ENCODE measurements around the gene SCARB1.
A peak's percentile ranks its signal among the peaks of the same experiment; 100 is the strongest.

The SCARB1 gene

DNA sequence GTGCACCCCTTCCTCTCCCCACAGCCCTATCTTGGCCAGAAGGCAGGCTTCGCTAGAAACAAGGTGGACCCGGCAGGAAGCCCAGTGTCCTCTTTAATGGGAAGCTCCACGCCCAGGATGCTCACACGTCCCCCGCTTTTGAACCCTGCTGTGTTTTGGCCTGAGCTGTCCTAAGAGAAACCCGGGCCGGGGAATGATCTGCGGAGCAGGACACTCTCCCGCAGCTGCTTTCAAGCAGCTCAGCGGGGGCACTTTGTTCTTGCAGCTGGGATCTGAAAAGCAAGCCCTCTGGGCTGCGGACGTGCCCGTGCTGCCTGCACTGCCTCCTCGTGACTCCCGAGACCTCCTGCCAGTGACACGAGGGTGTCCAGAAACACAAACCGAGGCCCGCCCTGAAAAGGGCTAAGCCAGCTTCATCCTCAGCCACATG lies 30.0 kb downstream of the SCARB1 start:
- peak overlapping the region; percentile 56 for H3K27ac ChIP-seq (ENCODE audit: low read depth, low read length)
- H3K4me2 ChIP-seq (ENCODE audit: low read length): no peak overlapping the region
- no peak overlapping the region for H4K5ac ChIP-seq (ENCODE audit: low read length)
- peak overlapping the region; percentile 20 for H3K18ac ChIP-seq (ENCODE audit: low read length)
- H3K9ac ChIP-seq (ENCODE audit: low read length): peak overlapping the region; percentile 5
- no peak overlapping the region for H2BK5ac ChIP-seq (ENCODE audit: low read length)
- H2BK15ac ChIP-seq (replicated peaks; ENCODE audit: low read depth): no peak overlapping the region
- no peak overlapping the region for H4K8ac ChIP-seq (ENCODE audit: low read depth, low read length)
- H3K36me3 ChIP-seq (ENCODE audit: control insufficient read depth, insufficient read depth, low read length): no peaks in the 10 kb centered on the region
- no CpG with 5 or more reads among the region's 18 CpGs for WGBS (ENCODE audit: extremely low coverage, insufficient coverage, low lambda C conversion rate)
- H3K4ac ChIP-seq (ENCODE audit: low read depth, low read length): peak overlapping the region; percentile 11
- no peak overlapping the region for H3K4me3 ChIP-seq (ENCODE audit: low read length)
- peaks cover 2% of the 10 kb centered on the region for H3K79me2 ChIP-seq (ENCODE audit: control insufficient read depth, insufficient read depth, low read length)
- H2BK120ac ChIP-seq (ENCODE audit: low read depth, low read length): no peak overlapping the region
- peak; percentile 75 for DNase-seq
- no peak overlapping the region for H2AK5ac ChIP-seq (ENCODE audit: low read length)
- peaks cover 11% of the 10 kb centered on the region for H3K4me1 ChIP-seq (ENCODE audit: control insufficient read depth, low read depth, low read length)
- H3K23ac ChIP-seq (ENCODE audit: low read length): peak overlapping the region; percentile 73
- H3K56ac ChIP-seq (ENCODE audit: low read length): peak overlapping the region; percentile 6
- no peaks in the 10 kb centered on the region for H3K27me3 ChIP-seq (ENCODE audit: insufficient read depth, low read length, poor library complexity)
- H3K79me1 ChIP-seq (ENCODE audit: low read length): peaks cover 17% of the 10 kb centered on the region

GRCh38 chr12:124832856-124833255 lies 30.8 kb downstream of the SCARB1 start:
- no peak overlapping the region for H2BK5ac ChIP-seq (ENCODE audit: low read length)
- peaks cover 19% of the 10 kb centered on the region for H3K79me1 ChIP-seq (ENCODE audit: low read length)
- no peak overlapping the region for H2BK120ac ChIP-seq (ENCODE audit: low read depth, low read length)
- no peak overlapping the region for H4K8ac ChIP-seq (ENCODE audit: low read depth, low read length)
- no peak overlapping the region for H3K9ac ChIP-seq (ENCODE audit: low read length)
- peaks cover 2% of the 10 kb centered on the region for H3K79me2 ChIP-seq (ENCODE audit: control insufficient read depth, insufficient read depth, low read length)
- H3K36me3 ChIP-seq (ENCODE audit: control insufficient read depth, insufficient read depth, low read length): no peaks in the 10 kb centered on the region
- H3K27ac ChIP-seq (ENCODE audit: low read depth, low read length): no peak overlapping the region
- DNase-seq: peak; percentile 75
- no peak overlapping the region for H3K4me2 ChIP-seq (ENCODE audit: low read length)
- no peak overlapping the region for H4K5ac ChIP-seq (ENCODE audit: low read length)
- no peak overlapping the region for H3K18ac ChIP-seq (ENCODE audit: low read length)
- no peak overlapping the region for H3K23ac ChIP-seq (ENCODE audit: low read length)
- H3K56ac ChIP-seq (ENCODE audit: low read length): no peak overlapping the region
- no peak overlapping the region for H3K4ac ChIP-seq (ENCODE audit: low read depth, low read length)
- no peak overlapping the region for H2BK15ac ChIP-seq (replicated peaks; ENCODE audit: low read depth)
- no CpG with 5 or more reads among the region's 4 CpGs for WGBS (ENCODE audit: extremely low coverage, insufficient coverage, low lambda C conversion rate)
- H3K4me1 ChIP-seq (ENCODE audit: control insufficient read depth, low read depth, low read length): peaks cover 13% of the 10 kb centered on the region
- H3K4me3 ChIP-seq (ENCODE audit: low read length): no peak overlapping the region
- H2AK5ac ChIP-seq (ENCODE audit: low read length): no peak overlapping the region
- H3K27me3 ChIP-seq (ENCODE audit: insufficient read depth, low read length, poor library complexity): no peaks in the 10 kb centered on the region

GRCh38 chr12:124831590-124831989 lies 32.1 kb downstream of the SCARB1 start:
- H3K4me1 ChIP-seq (ENCODE audit: control insufficient read depth, low read depth, low read length): peaks cover 13% of the 10 kb centered on the region
- H3K4me3 ChIP-seq (ENCODE audit: low read length): no peak overlapping the region
- H3K9ac ChIP-seq (ENCODE audit: low read length): no peak overlapping the region
- H2BK5ac ChIP-seq (ENCODE audit: low read length): no peak overlapping the region
- H3K4me2 ChIP-seq (ENCODE audit: low read length): no peak overlapping the region
- DNase-seq: no peak
- H3K23ac ChIP-seq (ENCODE audit: low read length): no peak overlapping the region
- no peak overlapping the region for H4K5ac ChIP-seq (ENCODE audit: low read length)
- no peaks in the 10 kb centered on the region for H3K36me3 ChIP-seq (ENCODE audit: control insufficient read depth, insufficient read depth, low read length)
- no peak overlapping the region for H3K27ac ChIP-seq (ENCODE audit: low read depth, low read length)
- H2BK15ac ChIP-seq (replicated peaks; ENCODE audit: low read depth): no peak overlapping the region
- no peak overlapping the region for H2AK5ac ChIP-seq (ENCODE audit: low read length)
- H4K8ac ChIP-seq (ENCODE audit: low read depth, low read length): no peak overlapping the region
- H3K4ac ChIP-seq (ENCODE audit: low read depth, low read length): no peak overlapping the region
- H2BK120ac ChIP-seq (ENCODE audit: low read depth, low read length): no peak overlapping the region
- H3K18ac ChIP-seq (ENCODE audit: low read length): no peak overlapping the region
- H3K27me3 ChIP-seq (ENCODE audit: insufficient read depth, low read length, poor library complexity): no peaks in the 10 kb centered on the region
- H3K79me1 ChIP-seq (ENCODE audit: low read length): peaks cover 23% of the 10 kb centered on the region
- peaks cover 2% of the 10 kb centered on the region for H3K79me2 ChIP-seq (ENCODE audit: control insufficient read depth, insufficient read depth, low read length)
- WGBS (ENCODE audit: extremely low coverage, insufficient coverage, low lambda C conversion rate): no CpG with 5 or more reads among the region's 8 CpGs
- H3K56ac ChIP-seq (ENCODE audit: low read length): peak overlapping the region; percentile 6

GRCh38 chr12:124830306-124830705 lies 33.4 kb downstream of the SCARB1 start:
- Histone ChIP-seq H3K23ac (ENCODE audit: low read length) (peak overlapping the region; percentile 24), H2BK15ac (replicated peaks; ENCODE audit: low read depth) (no peak overlapping the region)
- no CpG with 5 or more reads among the region's 6 CpGs for WGBS (ENCODE audit: extremely low coverage, insufficient coverage, low lambda C conversion rate)

GRCh38 chr12:124829708-124830304 lies 33.9 kb downstream of the SCARB1 start:
- H2BK5ac ChIP-seq (ENCODE audit: low read length): no peak overlapping the region
- H2BK15ac ChIP-seq (replicated peaks; ENCODE audit: low read depth): no peak overlapping the region
- no peak overlapping the region for H4K8ac ChIP-seq (ENCODE audit: low read depth, low read length)
- no peak overlapping the region for H3K4me2 ChIP-seq (ENCODE audit: low read length)
- H3K23ac ChIP-seq (ENCODE audit: low read length): no peak overlapping the region
- H3K79me2 ChIP-seq (ENCODE audit: control insufficient read depth, insufficient read depth, low read length): peaks cover 2% of the 10 kb centered on the region
- H3K36me3 ChIP-seq (ENCODE audit: control insufficient read depth, insufficient read depth, low read length): no peaks in the 10 kb centered on the region
- no peak overlapping the region for H2BK120ac ChIP-seq (ENCODE audit: low read depth, low read length)
- H3K4me1 ChIP-seq (ENCODE audit: control insufficient read depth, low read depth, low read length): peaks cover 13% of the 10 kb centered on the region
- no peak overlapping the region for H3K27ac ChIP-seq (ENCODE audit: low read depth, low read length)
- no peak overlapping the region for H3K4me3 ChIP-seq (ENCODE audit: low read length)
- no peak overlapping the region for H3K56ac ChIP-seq (ENCODE audit: low read length)
- H3K9ac ChIP-seq (ENCODE audit: low read length): no peak overlapping the region
- H4K5ac ChIP-seq (ENCODE audit: low read length): no peak overlapping the region
- H3K79me1 ChIP-seq (ENCODE audit: low read length): peaks cover 18% of the 10 kb centered on the region
- no peak overlapping the region for H3K18ac ChIP-seq (ENCODE audit: low read length)
- no peaks in the 10 kb centered on the region for H3K27me3 ChIP-seq (ENCODE audit: insufficient read depth, low read length, poor library complexity)
- H2AK5ac ChIP-seq (ENCODE audit: low read length): no peak overlapping the region
- no peak overlapping the region for H3K4ac ChIP-seq (ENCODE audit: low read depth, low read length)
- DNase-seq: no peak
- no CpG with 5 or more reads among the region's 4 CpGs for WGBS (ENCODE audit: extremely low coverage, insufficient coverage, low lambda C conversion rate)

More at GRCh38 chr12:124830306-124830705, 33.4 kb downstream of the SCARB1 start:
- Histone ChIP-seq H4K8ac (ENCODE audit: low read depth, low read length) (no peak overlapping the region), H3K27ac (ENCODE audit: low read depth, low read length) (no peak overlapping the region), H3K4me3 (ENCODE audit: low read length) (no peak overlapping the region), H3K4ac (ENCODE audit: low read depth, low read length) (no peak overlapping the region), H3K18ac (ENCODE audit: low read length) (no peak overlapping the region), H4K5ac (ENCODE audit: low read length) (no peak overlapping the region), H2BK120ac (ENCODE audit: low read depth, low read length) (no peak overlapping the region), H3K27me3 (ENCODE audit: insufficient read depth, low read length, poor library complexity) (no peaks in the 10 kb centered on the region), H3K9ac (ENCODE audit: low read length) (no peak overlapping the region), H2AK5ac (ENCODE audit: low read length) (no peak overlapping the region), H3K79me1 (ENCODE audit: low read length) (peaks cover 20% of the 10 kb centered on the region), H3K36me3 (ENCODE audit: control insufficient read depth, insufficient read depth, low read length) (no peaks in the 10 kb centered on the region), H3K4me1 (ENCODE audit: control insufficient read depth, low read depth, low read length) (peaks cover 13% of the 10 kb centered on the region), H2BK5ac (ENCODE audit: low read length) (no peak overlapping the region), H3K79me2 (ENCODE audit: control insufficient read depth, insufficient read depth, low read length) (peaks cover 2% of the 10 kb centered on the region), H3K56ac (ENCODE audit: low read length) (no peak overlapping the region), H3K4me2 (ENCODE audit: low read length) (no peak overlapping the region)
- DNase-seq: no peak

Measured in mesendoderm (in vitro differentiated cells).